HG03196 (cell line): ENCODE measurements around the gene CBR4.
"Not testable (repeated sequence)": the region's sequence is repeated elsewhere in the genome, so short reads cannot be mapped to it uniquely, and the experiment has no call there.

Experiments used
- ATAC-seq: cut with Tn5 transposase; IDR thresholded peaks from one replicate; pipeline ENCODE4 v1.9.1; 2021; ENCODE audit not compliant: unreplicated experiment

CBR4 gene

GRCh38 chr4:168995537-168996295 lies 14.3 kb downstream of the CBR4 start:
- ATAC-seq, result no peak

GRCh38 chr4:168994958-168995357 lies 15.1 kb downstream of the CBR4 start:
- no peak for ATAC-seq

- no peak for ATAC-seq
Observed at GRCh38 chr4:168993714-168994510, 16.1 kb downstream of the CBR4 start.

GRCh38 chr4:168992952-168993482 lies 17.0 kb downstream of the CBR4 start:
- ATAC-seq, result not testable (repeated sequence)

- no peak for ATAC-seq
Observed at GRCh38 chr4:168981942-168982341, 28.1 kb downstream of the CBR4 start.

GRCh38 chr4:168981460-168981859 lies 28.6 kb downstream of the CBR4 start:
- ATAC-seq, result no peak

- ATAC-seq, result no peak
Observed at GRCh38 chr4:168979338-168979737, 30.7 kb downstream of the CBR4 start.

GRCh38 chr4:168978001-168978700 lies 31.9 kb downstream of the CBR4 start:
- ATAC-seq, result no peak

- ATAC-seq, result no peak
Observed at GRCh38 chr4:168972596-168972995, 37.5 kb downstream of the CBR4 start.

GRCh38 chr4:168960716-168961115 lies 49.3 kb downstream of the CBR4 start:
- ATAC-seq, result no peak

GRCh38 chr4:168955674-168956073 lies 54.4 kb downstream of the CBR4 start:
- ATAC-seq, result no peak

GRCh38 chr4:168952821-168953246 lies 57.2 kb downstream of the CBR4 start:
- ATAC-seq, result not testable (repeated sequence)

GRCh38 chr4:168945291-168945690 lies 64.8 kb downstream of the CBR4 start:
- no peak for ATAC-seq

- no peak for ATAC-seq
Observed at GRCh38 chr4:168942985-168943384, 67.1 kb downstream of the CBR4 start.
